ENCODE results near the gene PDE6B.

Gene PDE6B

DNA sequence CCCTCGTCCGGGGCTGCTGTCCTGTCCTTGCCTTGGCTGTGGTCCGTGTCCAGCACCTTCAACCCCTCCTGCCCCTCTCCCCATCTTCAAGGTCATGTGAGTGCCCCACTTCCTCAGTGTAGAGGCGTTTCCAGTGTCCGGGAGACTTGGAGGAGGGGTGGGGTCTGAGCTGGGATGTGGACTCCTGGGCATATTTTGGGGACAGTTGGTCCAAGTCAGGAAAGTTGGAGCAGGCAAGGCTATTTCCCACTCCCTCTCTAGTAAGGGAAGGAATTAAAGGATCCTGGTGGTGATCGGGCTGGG is 83.2 kb downstream of the PDE6B start:
- DNase-seq = no peak

DNA sequence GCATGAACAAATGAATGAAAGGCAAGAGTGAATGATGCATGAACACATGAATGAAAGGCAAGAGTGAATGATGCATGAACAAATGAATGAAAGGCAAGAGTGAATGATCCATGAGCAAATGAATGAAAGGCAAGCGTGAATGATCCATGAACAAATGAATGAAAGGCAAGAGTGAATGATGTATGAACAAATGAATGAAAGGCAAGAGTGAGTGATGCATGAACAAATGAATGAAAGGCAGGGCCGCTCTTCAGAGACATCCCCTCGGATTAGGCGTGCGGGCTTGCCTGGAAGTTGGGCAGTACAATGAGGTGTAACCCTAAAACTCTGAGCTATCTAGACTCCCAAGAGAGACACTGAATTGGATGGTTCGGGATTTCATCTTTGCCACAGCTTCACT is 84.0 kb downstream of the PDE6B start:
- no peak for DNase-seq

DNA sequence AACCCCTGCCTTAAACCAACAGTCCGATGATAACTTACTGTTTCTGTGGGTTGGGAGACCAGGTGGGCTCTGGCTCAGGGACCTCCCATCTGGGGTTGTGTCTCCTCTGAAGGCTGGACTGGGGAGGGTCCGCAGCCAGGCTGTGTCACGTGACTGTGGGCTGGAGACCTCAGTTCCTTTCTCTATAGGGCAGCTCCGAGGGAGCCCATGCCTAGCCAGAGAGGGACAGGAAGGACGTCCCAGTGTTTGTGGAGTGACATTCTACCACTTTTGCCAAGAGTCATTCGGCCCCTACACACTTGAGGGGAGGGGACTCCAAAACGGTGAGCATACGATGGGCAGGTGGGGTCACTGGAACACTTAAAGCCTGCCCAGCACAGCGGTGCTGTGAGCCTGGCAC is 84.7 kb downstream of the PDE6B start:
- no peak for DNase-seq

DNA sequence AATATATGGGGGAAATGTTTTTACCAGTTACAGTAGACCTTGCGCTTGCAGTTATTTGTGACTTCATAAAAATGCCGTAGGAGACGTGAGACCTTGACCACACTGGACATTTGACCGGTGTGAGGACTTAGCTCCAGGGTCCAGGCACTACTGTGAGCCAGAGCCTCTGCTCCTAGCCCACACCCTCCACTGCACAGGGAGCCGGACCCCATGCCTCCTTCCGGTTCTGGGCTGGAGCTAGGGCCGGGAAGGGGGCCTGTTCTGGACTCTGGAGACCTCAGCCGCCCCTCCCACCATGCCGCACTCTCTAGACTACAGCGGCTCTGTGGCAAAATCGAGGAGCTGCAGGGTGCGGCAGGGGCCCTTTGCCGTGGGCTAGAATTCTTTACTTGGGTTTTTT is 85.5 kb downstream of the PDE6B start:
- no peak for DNase-seq

DNA sequence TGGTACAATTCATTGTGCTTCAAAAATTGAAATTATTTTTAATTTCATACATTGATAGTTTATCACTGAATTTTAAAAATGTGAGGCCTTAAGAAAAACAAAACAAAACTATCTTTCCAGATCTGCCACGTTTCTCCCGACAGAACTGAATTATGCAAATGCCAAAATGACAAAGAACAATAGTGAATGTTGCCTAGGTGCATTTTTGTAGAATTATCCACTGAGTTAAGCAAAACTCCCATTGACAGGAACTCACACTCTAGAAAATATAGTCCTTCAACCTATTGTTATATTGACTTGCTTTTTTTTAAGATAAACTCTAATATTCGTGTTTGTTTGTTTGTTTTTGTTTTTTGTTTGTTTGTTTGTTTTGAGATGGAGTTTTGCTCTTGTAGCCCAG is 86.7 kb downstream of the PDE6B start:
- DNase-seq = no peak

DNA sequence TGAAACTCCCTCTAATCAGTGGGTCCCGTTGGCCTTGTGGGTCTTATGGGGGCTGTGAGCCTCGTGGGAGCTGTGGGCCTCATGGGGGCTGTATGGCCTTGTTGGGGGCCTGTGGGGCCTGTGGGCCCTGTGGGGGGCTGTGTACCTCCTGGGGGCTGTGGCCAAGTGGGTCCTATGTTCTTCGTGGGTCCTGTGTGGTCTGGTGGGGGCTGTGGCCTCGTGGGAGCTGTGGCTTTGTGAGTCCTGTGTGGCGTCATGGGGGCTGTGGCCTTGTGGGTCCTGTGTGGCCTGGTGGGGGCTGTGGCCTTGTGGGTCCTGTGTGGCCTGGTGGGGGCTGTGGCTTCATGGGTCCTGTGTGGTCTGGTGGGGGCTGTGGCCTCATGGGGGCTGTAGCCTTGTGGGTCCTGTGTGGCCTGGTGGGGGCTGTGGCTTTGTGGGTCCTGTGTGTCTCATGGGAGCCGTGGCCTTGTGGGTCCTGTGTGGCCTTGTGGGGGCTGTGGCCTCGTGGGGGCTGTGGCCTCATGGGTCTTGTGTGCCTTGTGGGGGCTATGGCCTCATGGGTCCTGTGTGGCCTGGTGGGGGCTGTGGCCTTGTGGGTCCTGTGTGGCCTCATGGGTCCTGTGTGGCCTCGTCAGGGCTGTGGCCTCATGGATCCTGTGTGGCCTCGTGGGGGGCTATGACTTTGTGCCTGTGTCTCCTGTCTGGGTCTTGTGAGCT is 87.7 kb downstream of the PDE6B start:
- no peak for DNase-seq

DNA sequence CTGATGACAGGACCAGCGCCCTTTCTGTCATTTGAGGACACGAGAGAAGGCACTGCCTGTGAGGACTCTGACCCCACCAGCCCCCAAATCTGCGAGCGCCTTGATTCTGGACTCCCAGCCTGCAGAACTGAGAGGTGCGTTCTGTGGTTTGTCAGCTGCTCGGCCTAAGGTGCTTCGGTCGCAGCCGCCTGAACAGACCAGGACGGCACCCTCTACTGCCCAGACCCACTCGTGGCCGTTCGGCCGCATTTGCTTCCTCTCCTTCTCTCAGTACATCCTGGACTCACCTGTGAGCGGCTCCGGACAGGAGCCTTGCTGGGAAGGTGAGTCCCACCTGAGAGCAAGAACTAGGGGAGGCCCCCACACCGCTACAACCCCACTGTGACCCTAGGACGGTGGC is 88.7 kb downstream of the PDE6B start:
- no peak for DNase-seq

DNA sequence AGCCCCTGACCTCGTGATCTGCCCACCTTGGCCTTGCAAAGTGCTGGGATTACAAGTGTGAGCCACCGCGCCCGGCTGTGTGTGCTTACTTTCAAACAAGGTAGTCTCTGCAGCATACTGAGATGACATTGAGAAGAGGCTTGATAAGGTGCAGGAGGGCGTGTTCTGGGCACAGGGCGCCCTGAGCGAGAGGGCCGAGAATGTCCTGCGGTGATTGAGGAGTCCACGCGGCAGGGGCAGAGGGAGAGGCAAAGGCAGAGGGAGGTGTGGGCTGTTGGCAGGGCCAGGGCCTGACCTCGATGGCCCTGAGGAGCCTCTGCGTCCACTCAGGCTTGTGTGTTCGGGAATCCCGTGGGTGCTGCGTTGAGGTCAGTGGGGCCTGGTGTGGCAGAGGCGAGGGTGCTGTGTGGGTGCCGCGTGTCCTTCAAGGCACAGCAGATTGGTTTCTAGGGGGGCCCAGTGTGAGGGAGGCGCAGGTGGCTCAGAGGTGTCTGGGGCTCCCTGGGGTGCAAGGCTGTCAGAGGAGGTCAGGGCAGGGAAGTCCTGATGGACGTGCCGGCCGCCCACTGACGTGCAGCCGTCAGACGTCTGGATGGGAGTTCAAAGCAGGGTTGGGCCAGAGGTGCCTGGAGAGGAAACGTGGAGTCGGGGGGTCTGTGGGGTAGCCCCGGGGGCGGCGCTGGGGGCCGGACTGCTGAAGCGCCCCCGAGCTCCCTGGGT is 92.4 kb downstream of the PDE6B start:
- no peak for DNase-seq

DNA sequence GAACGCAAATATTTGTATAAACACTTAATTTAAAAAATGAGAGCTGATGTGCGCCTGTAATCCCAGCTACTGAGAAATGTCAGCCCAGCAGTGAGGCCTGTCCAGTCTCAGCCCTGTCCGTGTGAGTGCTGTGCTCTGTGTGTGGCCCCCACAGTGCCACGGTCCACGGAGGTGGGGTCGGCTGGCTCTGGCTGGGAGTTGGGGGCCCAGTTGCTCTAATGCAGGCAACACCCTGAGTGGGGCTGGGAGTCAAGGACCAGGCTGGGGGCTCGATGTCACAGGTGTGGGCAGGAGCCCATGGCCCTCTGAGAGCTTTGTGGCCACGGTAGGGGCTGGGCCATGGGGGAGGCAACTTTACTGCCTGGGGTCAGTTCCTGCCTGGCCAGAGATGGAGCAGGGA is 93.1 kb downstream of the PDE6B start:
- DNase-seq = no peak

All from activated T-cell treated with anti-CD3 and anti-CD28 coated beads, Interleukin-2, amount 50 U/mL, for 1 hour (primary cell).